GOT3 (cell line): ENCODE results near the gene USP22.

Source experiments
- DNase-seq: peaks from one replicate; lab custom pipeline; 2025; ENCODE audit warnings: mixed read lengths; lab: John Stamatoyannopoulos, UW

The USP22 gene

GRCh38 chr17:21001111-21001812, 41.5 kb downstream of the USP22 start:
- DNase-seq, result no peak

GRCh38 chr17:20999841-21000532, 42.8 kb downstream of the USP22 start:
- DNase-seq, result no peak

- DNase-seq, result no peak
These were observed 43.7 kb downstream of the USP22 start for GRCh38 chr17:20999044-20999573.

- no peak for DNase-seq
These were observed 44.2 kb downstream of the USP22 start for GRCh38 chr17:20998571-20999043.

GRCh38 chr17:20997711-20998570, 44.9 kb downstream of the USP22 start:
- DNase-seq, result no peak

GRCh38 chr17:20996724-20997615, 45.8 kb downstream of the USP22 start:
- DNase-seq, result no peak

- DNase-seq, result no peak
These were observed 46.7 kb downstream of the USP22 start for GRCh38 chr17:20995873-20996723.

- no peak for DNase-seq
These were observed 47.5 kb downstream of the USP22 start for GRCh38 chr17:20995164-20995872.

GRCh38 chr17:20994779-20995149, 48.0 kb downstream of the USP22 start:
- no peak for DNase-seq

- no peak for DNase-seq
These were observed 48.7 kb downstream of the USP22 start for GRCh38 chr17:20993863-20994778.

GRCh38 chr17:20992987-20993862, 49.6 kb downstream of the USP22 start:
- DNase-seq, result peak; percentile 33

- no peak for DNase-seq
These were observed 50.4 kb downstream of the USP22 start for GRCh38 chr17:20992416-20992815.

- no peak for DNase-seq
These were observed 51.4 kb downstream of the USP22 start for GRCh38 chr17:20991276-20992037.

GRCh38 chr17:20989991-20990855, 52.6 kb downstream of the USP22 start:
- no peak for DNase-seq

GRCh38 chr17:20989481-20989880, 53.3 kb downstream of the USP22 start:
- DNase-seq, result no peak

- no peak for DNase-seq
These were observed 53.9 kb downstream of the USP22 start for GRCh38 chr17:20988896-20989295.
